Endothelial cell of umbilical vein (primary cell): ENCODE results near the gene GSDMA.
"Not testable (repeated sequence)": the region's sequence is repeated elsewhere in the genome, so short reads cannot be mapped to it uniquely, and the experiment has no call there.

Source experiments
- CTCF ChIP-seq, 2 donors: IDR thresholded peaks; 1 replicate in 1 of 2; 2 replicates in 1 of 2; pipeline ENCODE4 v1.5.1; 2011; ENCODE audit warnings: low read length in 2 of 2, mild to moderate bottlenecking in 2 of 2, moderate library complexity in 2 of 2, control low read depth in 1 of 2, inconsistent platforms in 1 of 2, low read depth in 1 of 2; ENCODE audit not compliant: insufficient read depth in 1 of 2; ENCODE audit errors: extremely low read depth in 1 of 2
- EZH2 ChIP-seq: IDR thresholded peaks from 2 replicates; pipeline ENCODE4 v1.6.1; 2012; ENCODE audit warnings: borderline replicate concordance, low read depth, mild to moderate bottlenecking, moderate library complexity, low read length, inconsistent platforms; ENCODE audit not compliant: severe bottlenecking
- FOS ChIP-seq: IDR thresholded peaks from 2 replicates; pipeline ENCODE4 v1.6.1; 2011; ENCODE audit warnings: mild to moderate bottlenecking, low read length, moderate library complexity, borderline replicate concordance; ENCODE audit not compliant: insufficient read depth
- GATA2 ChIP-seq: IDR thresholded peaks from 2 replicates; pipeline ENCODE4 v1.7.0; 2011; ENCODE audit warnings: low read depth, mild to moderate bottlenecking, moderate library complexity, mixed read lengths, low read length; ENCODE audit not compliant: insufficient read length, insufficient read depth
- JUN ChIP-seq: IDR thresholded peaks from 2 replicates; pipeline ENCODE4 v1.6.1; 2011; ENCODE audit warnings: borderline replicate concordance, low read depth; ENCODE audit not compliant: insufficient read length, insufficient read depth
- MAX ChIP-seq: IDR thresholded peaks from 2 replicates; pipeline ENCODE4 v1.6.1; 2011; ENCODE audit not compliant: insufficient read depth, insufficient read length
- POLR2A ChIP-seq: IDR thresholded peaks from 2 replicates; pipeline ENCODE4 v1.6.1; 2012; ENCODE audit warnings: low read depth, mild to moderate bottlenecking, control low read depth, low read length
- POLR2AphosphoS5 ChIP-seq: IDR thresholded peaks from 2 replicates; pipeline ENCODE4 v1.6.1; 2012; ENCODE audit warnings: low read depth, mild to moderate bottlenecking, control low read depth, low read length, moderate library complexity; ENCODE audit not compliant: insufficient read depth

- not testable (repeated sequence) for TF ChIP-seq MAX; CTCF (IDR thresholded peaks at IDR 0.05; ENCODE audit: extremely low read depth in 1 of 2, insufficient read depth in 1 of 2, low read depth in 1 of 2, low read length in 2 of 2); POLR2AphosphoS5; JUN; POLR2A; FOS; EZH2; GATA2
These were observed 38.5 kb downstream of the GSDMA start for GRCh38 chr17:40001335-40001734.
